ENCODE measurements around the gene CRISPLD2. TPM values are rescaled to one million over a fixed set of nuclear protein-coding genes. Genes with fewer than 3 reads are reported as not detected.

The CRISPLD2 gene
- total and polyA plus RNA-seq, 9 of the 15 experiments (the other 6 are each of a cell fraction or from before 2014, with no cell fraction given): 0.03 to 0.24 (median 0.04) TPM; not detected in 4

- H3K36me3 ChIP-seq (ENCODE audit: control insufficient read depth, insufficient read depth, low read length): no peaks in the 10 kb centered on the region
- no peaks in the 10 kb centered on the region for H3K9me1 ChIP-seq (ENCODE audit: control insufficient read depth, insufficient read depth, low read length)
- no TSS peak for BruUV-seq (replicated peaks)
- H3K4me2 ChIP-seq (ENCODE audit: insufficient read depth, low read length): no peak overlapping the region
- peaks cover 53 to 70% of the 10 kb centered on the region in 2 experiments for H3K27me3 ChIP-seq (ENCODE audit: control insufficient read depth in 2 of 2, insufficient read depth in 2 of 2, low read length in 2 of 2)
- WGBS (ENCODE audit: insufficient coverage, low coverage, missing lambda C conversion rate): 13% methylated on average over 16 of the region's 16 CpGs
- TF ChIP-seq NR3C1 (CRISPR knock-in tag; IDR thresholded peaks at IDR 0.05): no peak
- CTCF ChIA-PET (ENCODE audit: low intra/inter-chr PET ratio): no interaction called here
- H3K9ac ChIP-seq (ENCODE audit: insufficient read depth in 1 of 2, low read depth in 2 of 2, low read length in 2 of 2): no peak overlapping the region
- no peak for DNase-seq (ENCODE audit: extremely low read depth in 1 of 4, low spot score in 3 of 4)
- no peaks in the 10 kb centered on the region for H3K9me3 ChIP-seq (replicated peaks; ENCODE audit: control insufficient read depth, insufficient read depth, low read depth, low read length)
- H3K79me2 ChIP-seq (ENCODE audit: control insufficient read depth, insufficient read depth, low read length): no peaks in the 10 kb centered on the region
- H4K20me1 ChIP-seq (replicated peaks; ENCODE audit: control insufficient read depth, insufficient read depth, low read length): 0 out of 2 replicates have a peak, but pooled peaks cover 6% of the 10 kb centered on the region
- POLR2A ChIA-PET: no interaction called here
- no peak overlapping the region for H2AFZ ChIP-seq (ENCODE audit: low read depth, low read length)
- H3K4me1 ChIP-seq (replicated peaks in 1 of 2; ENCODE audit: control insufficient read depth in 2 of 2, insufficient read depth in 2 of 2, low read length in 2 of 2): no peaks in the 10 kb centered on the region
- H3K4me3 ChIP-seq: no peak overlapping the region
- FAIRE-seq: no peak
- H3K27ac ChIP-seq (ENCODE audit: extremely low read depth, low read depth, low read length): no peak overlapping the region
- intact Hi-C loops (cut with micrococcal nuclease): no loop called here
- ATAC-seq: peak; percentile 32; the same call in 2 of the 3 replicates
- in situ Hi-C loops (cut with MboI): no loop called here
These were observed 7.4 kb downstream of the CRISPLD2 start for GRCh38 chr16:84827131-84827574.

GRCh38 chr16:84827897-84828296 lies 8.1 kb downstream of the CRISPLD2 start:
- no peak for FAIRE-seq
- H2AFZ ChIP-seq (ENCODE audit: low read depth, low read length): no peak overlapping the region
- H4K20me1 ChIP-seq (replicated peaks; ENCODE audit: control insufficient read depth, insufficient read depth, low read length): peaks cover 12% of the 10 kb centered on the region; the same call in 1 of the 2 replicates
- WGBS (ENCODE audit: insufficient coverage, low coverage, missing lambda C conversion rate): 18% methylated on average over 15 of the region's 15 CpGs
- no peak for ATAC-seq
- no peak overlapping the region for H3K4me2 ChIP-seq (ENCODE audit: insufficient read depth, low read length)
- in situ Hi-C loops (cut with MboI) (no loop called here), intact Hi-C loops (cut with micrococcal nuclease) (no loop called here)
- POLR2A ChIA-PET: interaction anchor here (0.6 kb wide), 1 partner anchor 142 kb away, joined by 3 read pairs; no protein-coding TSS in a partner anchor
- CTCF ChIA-PET (ENCODE audit: low intra/inter-chr PET ratio): no interaction called here
- no peaks in the 10 kb centered on the region for H3K79me2 ChIP-seq (ENCODE audit: control insufficient read depth, insufficient read depth, low read length)
- H3K9me1 ChIP-seq (ENCODE audit: control insufficient read depth, insufficient read depth, low read length): no peaks in the 10 kb centered on the region
- BruUV-seq (replicated peaks): no TSS peak
- DNase-seq (ENCODE audit: extremely low read depth in 1 of 4, low spot score in 3 of 4): no peak
- H3K4me1 ChIP-seq (replicated peaks in 1 of 2; ENCODE audit: control insufficient read depth in 2 of 2, insufficient read depth in 2 of 2, low read length in 2 of 2): no peaks in the 10 kb centered on the region; a peak in 1 of 5 replicates
- TF ChIP-seq EZH2 (IDR thresholded peaks at IDR 0.05; ENCODE audit: borderline replicate concordance, low read depth, low read length) (0 out of 2 replicates have a peak, but pooled peaks have one; percentile 9), IRF2 (CRISPR knock-in tag; IDR thresholded peaks at IDR 0.05) (no peak)
- no peaks in the 10 kb centered on the region for H3K36me3 ChIP-seq (ENCODE audit: control insufficient read depth, insufficient read depth, low read length)
- no peak overlapping the region for H3K9ac ChIP-seq (ENCODE audit: insufficient read depth in 1 of 2, low read depth in 2 of 2, low read length in 2 of 2)
- peaks cover 60 to 76% of the 10 kb centered on the region in 2 experiments for H3K27me3 ChIP-seq (ENCODE audit: control insufficient read depth in 2 of 2, insufficient read depth in 2 of 2, low read length in 2 of 2)
- H3K9me3 ChIP-seq (replicated peaks; ENCODE audit: control insufficient read depth, insufficient read depth, low read depth, low read length): no peaks in the 10 kb centered on the region
- no peak overlapping the region for H3K27ac ChIP-seq (ENCODE audit: extremely low read depth, low read depth, low read length)
- no peak overlapping the region for H3K4me3 ChIP-seq
